ENCODE data around the gene PIK3R5. TPM values are rescaled to one million over a fixed set of nuclear protein-coding genes. Genes with fewer than 3 reads are reported as not detected.
A peak's percentile ranks its signal among the peaks of the same experiment; 100 is the strongest.
"Not testable (repeated sequence)": the region's sequence is repeated elsewhere in the genome, so short reads cannot be mapped to it uniquely, and the experiment has no call there.

Gene PIK3R5
- total and polyA plus RNA-seq, 2 donors (not counting 1 experiment from before 2014, with no cell fraction given) = 63.1 to 70.0 TPM

- TF ChIP-seq EZH2 (IDR thresholded peaks at IDR 0.05; ENCODE audit: borderline replicate concordance, insufficient read depth, low read depth, low read length, poor library complexity, severe bottlenecking) (no peak), CTCF (IDR thresholded peaks at IDR 0.05) (peak; percentile 80)
- H3K4me1 Mint-ChIP-seq = peaks cover 7% of the 10 kb centered on the region
- peaks cover 0 to 8% (median 2%) of the 10 kb centered on the region in 3 donors for H3K9me3 ChIP-seq (ENCODE audit: control extremely low read depth in 1 of 3, control insufficient read depth in 2 of 3, insufficient read depth in 1 of 3, low read length in 2 of 3)
- H3K27ac Mint-ChIP-seq = no peak overlapping the region
- H4K20me1 ChIP-seq (ENCODE audit: control insufficient read depth, insufficient read depth, low read length, poor library complexity, severe bottlenecking) = no peaks in the 10 kb centered on the region
- ChIA-PET CTCF (interaction anchor here (0.6 to 1.0 kb wide), 3 partner anchors 96 to 194 kb away, joined by 3 to 7 read pairs (median 4); no protein-coding TSS in a partner anchor), POLR2A (no interaction called here)
- intact Hi-C loops (cut with micrococcal nuclease) = loop anchor here (5.0 kb wide), 1 partner anchor 531 kb away; no protein-coding TSS in a partner anchor
- no peak overlapping the region for H2AFZ ChIP-seq (ENCODE audit: insufficient read depth, low read depth, low read length, poor library complexity, severe bottlenecking)
- H3K4me3 Mint-ChIP-seq = no peak overlapping the region
- H3K9ac ChIP-seq (ENCODE audit: low read length) = no peak overlapping the region
- 82% methylated on average over 5 of the region's 10 CpGs for WGBS (ENCODE audit: insufficient coverage)
- peaks cover 3 to 5% of the 10 kb centered on the region in 2 donors for H3K4me1 ChIP-seq (ENCODE audit: control insufficient read depth in 2 of 2, insufficient read depth in 2 of 2, low read length in 2 of 2)
- peaks cover 3% of the 10 kb centered on the region for H3K27me3 Mint-ChIP-seq
- DNase-seq (peak; percentile 68), ATAC-seq (ENCODE audit: low read depth) (peak; percentile 63)
- no peaks in the 10 kb centered on the region for H3K36me3 ChIP-seq (replicated peaks in 1 of 2; ENCODE audit: control extremely low read depth in 1 of 2, control insufficient read depth in 1 of 2, extremely low read depth in 1 of 2, insufficient read depth in 2 of 2, low read length in 1 of 2)
- no peak overlapping the region for H3K4me2 ChIP-seq (replicated peaks; ENCODE audit: low read depth, low read length, poor library complexity, severe bottlenecking)
- H3K9me3 Mint-ChIP-seq (ENCODE audit: insufficient read depth) = no peaks in the 10 kb centered on the region
- H3K79me2 ChIP-seq (ENCODE audit: control insufficient read depth, insufficient read depth, low read length) = no peaks in the 10 kb centered on the region
- H3K27ac ChIP-seq (ENCODE audit: low read length in 2 of 2) = no peak overlapping the region
- H3K27me3 ChIP-seq (replicated peaks in 1 of 4; ENCODE audit: control extremely low read depth in 1 of 4, control insufficient read depth in 3 of 4, insufficient read depth in 4 of 4, low read length in 3 of 4) = peaks cover 0 to 8% (median 2%) of the 10 kb centered on the region in 4 experiments
- H3K4me3 ChIP-seq (ENCODE audit: control extremely low read depth in 1 of 5, extremely low read depth in 1 of 5, insufficient read depth in 1 of 5, low read depth in 2 of 5, low read length in 4 of 5) = no peak overlapping the region
Observed at GRCh38 chr17:8991514-8992285, 26.2 kb upstream of the PIK3R5 start.

- H3K4me3 ChIP-seq (ENCODE audit: control extremely low read depth in 1 of 5, extremely low read depth in 1 of 5, insufficient read depth in 1 of 5, low read depth in 2 of 5, low read length in 4 of 5); H3K79me2 ChIP-seq (ENCODE audit: control insufficient read depth, insufficient read depth, low read length); DNase-seq; H3K4me2 ChIP-seq (replicated peaks; ENCODE audit: low read depth, low read length, poor library complexity, severe bottlenecking); H3K9me3 Mint-ChIP-seq (ENCODE audit: insufficient read depth); H3K27ac Mint-ChIP-seq; H3K27me3 Mint-ChIP-seq; H3K27ac ChIP-seq (ENCODE audit: low read length in 2 of 2); POLR2A ChIA-PET; ATAC-seq (ENCODE audit: low read depth); H3K9me3 ChIP-seq (ENCODE audit: control extremely low read depth in 1 of 3, control insufficient read depth in 2 of 3, insufficient read depth in 1 of 3, low read length in 2 of 3); H3K9ac ChIP-seq (ENCODE audit: low read length); H2AFZ ChIP-seq (ENCODE audit: insufficient read depth, low read depth, low read length, poor library complexity, severe bottlenecking); H3K4me3 Mint-ChIP-seq; H3K27me3 ChIP-seq (replicated peaks in 1 of 4; ENCODE audit: control extremely low read depth in 1 of 4, control insufficient read depth in 3 of 4, insufficient read depth in 4 of 4, low read length in 3 of 4); H4K20me1 ChIP-seq (ENCODE audit: control insufficient read depth, insufficient read depth, low read length, poor library complexity, severe bottlenecking); H3K36me3 ChIP-seq (replicated peaks in 1 of 2; ENCODE audit: control extremely low read depth in 1 of 2, control insufficient read depth in 1 of 2, extremely low read depth in 1 of 2, insufficient read depth in 2 of 2, low read length in 1 of 2): not testable (repeated sequence)
- H3K4me1 Mint-ChIP-seq = peaks cover 18% of the 10 kb centered on the region
- intact Hi-C loops (cut with micrococcal nuclease) = loop anchor here (10.0 kb wide), 1 partner anchor 54 kb away; no protein-coding TSS in a partner anchor
- WGBS (ENCODE audit: insufficient coverage) = no CpG with 5 or more reads among the region's 2 CpGs
- peaks cover 17 to 22% of the 10 kb centered on the region in 2 donors for H3K4me1 ChIP-seq (ENCODE audit: control insufficient read depth in 2 of 2, insufficient read depth in 2 of 2, low read length in 2 of 2)
- CTCF ChIA-PET = interaction anchor here (2.9 kb wide), 1 partner anchor 10 kb away, joined by 10 read pairs; no protein-coding TSS in a partner anchor
Observed at GRCh38 chr17:8988263-8988935, 22.9 kb upstream of the PIK3R5 start.

Data from B cell (primary cell).